Ishikawa (cell line): ENCODE data around the gene CCDC47.

Source experiments
- EP300 ChIP-seq: IDR thresholded peaks from 2 replicates; pipeline ENCODE4 v1.6.1; 2012; ENCODE audit warnings: borderline replicate concordance
- FOXM1 ChIP-seq: IDR thresholded peaks from 2 replicates; pipeline ENCODE4 v1.6.1; 2012; ENCODE audit warnings: low read depth, borderline replicate concordance
- NFIC ChIP-seq: IDR thresholded peaks from 2 replicates; pipeline ENCODE4 v1.6.1; 2012
- TCF12 ChIP-seq: IDR thresholded peaks from 2 replicates; pipeline ENCODE4 v1.6.1; 2012; ENCODE audit warnings: low read depth
- TEAD4 ChIP-seq: IDR thresholded peaks from 2 replicates; pipeline ENCODE4 v1.6.1; 2012
- YY1 ChIP-seq: IDR thresholded peaks from 2 replicates; pipeline ENCODE4 v1.6.1; 2012; ENCODE audit warnings: low read depth
- TF ChIP-seq, protein P1 (sequence below): IDR thresholded peaks from 2 replicates; pipeline ENCODE4 v1.6.1; 2012

DNA sequence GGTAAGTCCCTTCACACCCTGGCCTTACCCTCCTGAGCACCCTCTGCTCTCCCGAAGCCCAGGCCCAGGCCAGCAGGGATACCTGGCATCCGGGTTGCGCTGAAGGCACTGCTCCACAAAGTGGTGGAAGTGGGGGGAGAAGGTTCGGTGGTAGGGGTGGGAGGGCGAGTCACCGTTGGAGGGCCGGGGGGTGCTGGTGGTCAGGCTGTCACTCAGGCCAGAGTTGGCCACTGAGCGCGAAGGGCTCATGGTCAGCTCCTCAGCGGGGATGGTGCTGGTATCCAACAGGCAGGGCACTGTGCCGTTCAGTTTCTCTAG, 69.2 kb downstream of the CCDC47 start:
- TF ChIP-seq TCF12 (no peak), YY1 (no peak), NFIC (no peak), FOXM1 (no peak), EP300 (no peak), TEAD4 (no peak)
- TF ChIP-seq, protein P1, sequence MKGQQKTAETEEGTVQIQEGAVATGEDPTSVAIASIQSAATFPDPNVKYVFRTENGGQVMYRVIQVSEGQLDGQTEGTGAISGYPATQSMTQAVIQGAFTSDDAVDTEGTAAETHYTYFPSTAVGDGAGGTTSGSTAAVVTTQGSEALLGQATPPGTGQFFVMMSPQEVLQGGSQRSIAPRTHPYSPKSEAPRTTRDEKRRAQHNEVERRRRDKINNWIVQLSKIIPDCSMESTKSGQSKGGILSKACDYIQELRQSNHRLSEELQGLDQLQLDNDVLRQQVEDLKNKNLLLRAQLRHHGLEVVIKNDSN, result no peak
